NT2/D1 (cell line): ENCODE data around the gene TRIM32.

Experiments used
- YY1 ChIP-seq: IDR thresholded peaks from 2 replicates; pipeline ENCODE4 v1.6.1; 2011; ENCODE audit not compliant: insufficient read length, insufficient read depth
- ZNF274 ChIP-seq: IDR thresholded peaks from 2 replicates; pipeline ENCODE4 v1.6.1; 2011; ENCODE audit warnings: mild to moderate bottlenecking, low read depth, low read length

- TF ChIP-seq ZNF274 = no peak
- no peak for TF ChIP-seq YY1
These were observed 33.0 kb downstream of the TRIM32 start for GRCh38 chr9:116720111-116720510.
